PFSK-1 (cell line): ENCODE measurements around the gene DNAH8.

ENCODE experiments used
- FOXP2 ChIP-seq: optimal IDR thresholded peaks from 2 replicates; pipeline ENCODE3; 2011; ENCODE audit warnings: borderline replicate concordance, control low read depth, inconsistent platforms; ENCODE audit not compliant: insufficient read depth; ENCODE audit errors: extremely low read length, extremely low read depth
- POLR2AphosphoS5 ChIP-seq: IDR thresholded peaks from 2 replicates; pipeline ENCODE4 v1.6.1; 2012; ENCODE audit warnings: low read depth, mild to moderate bottlenecking, control low read depth, low read length, moderate library complexity
- SIN3A ChIP-seq: IDR thresholded peaks from 2 replicates; pipeline ENCODE4 v1.6.1; 2012; ENCODE audit warnings: mild to moderate bottlenecking, low read length, moderate library complexity, borderline replicate concordance; ENCODE audit not compliant: insufficient read depth
- TAF1 ChIP-seq: IDR thresholded peaks from 2 replicates; pipeline ENCODE4 v1.6.1; 2012; ENCODE audit warnings: low read length, control low read depth, borderline replicate concordance; ENCODE audit not compliant: insufficient read depth
- TF ChIP-seq, protein P1 (sequence below), 2 experiments: IDR thresholded peaks; 2 replicates each; pipeline versions ENCODE4 v1.6.1 to v1.8.0; 2011 to 2012; ENCODE audit warnings: low read depth in 2 of 2, low read length in 2 of 2, control low read depth in 1 of 2, inconsistent platforms in 1 of 2, mild to moderate bottlenecking in 1 of 2, moderate library complexity in 1 of 2; ENCODE audit not compliant: insufficient read depth in 1 of 2

The DNAH8 gene

GRCh38 chr6:38805127-38805655, 90.1 kb downstream of the DNAH8 start:
- TF ChIP-seq TAF1 (no peak), FOXP2 (no peak), POLR2AphosphoS5 (no peak), SIN3A (no peak)
- TF ChIP-seq, protein P1, sequence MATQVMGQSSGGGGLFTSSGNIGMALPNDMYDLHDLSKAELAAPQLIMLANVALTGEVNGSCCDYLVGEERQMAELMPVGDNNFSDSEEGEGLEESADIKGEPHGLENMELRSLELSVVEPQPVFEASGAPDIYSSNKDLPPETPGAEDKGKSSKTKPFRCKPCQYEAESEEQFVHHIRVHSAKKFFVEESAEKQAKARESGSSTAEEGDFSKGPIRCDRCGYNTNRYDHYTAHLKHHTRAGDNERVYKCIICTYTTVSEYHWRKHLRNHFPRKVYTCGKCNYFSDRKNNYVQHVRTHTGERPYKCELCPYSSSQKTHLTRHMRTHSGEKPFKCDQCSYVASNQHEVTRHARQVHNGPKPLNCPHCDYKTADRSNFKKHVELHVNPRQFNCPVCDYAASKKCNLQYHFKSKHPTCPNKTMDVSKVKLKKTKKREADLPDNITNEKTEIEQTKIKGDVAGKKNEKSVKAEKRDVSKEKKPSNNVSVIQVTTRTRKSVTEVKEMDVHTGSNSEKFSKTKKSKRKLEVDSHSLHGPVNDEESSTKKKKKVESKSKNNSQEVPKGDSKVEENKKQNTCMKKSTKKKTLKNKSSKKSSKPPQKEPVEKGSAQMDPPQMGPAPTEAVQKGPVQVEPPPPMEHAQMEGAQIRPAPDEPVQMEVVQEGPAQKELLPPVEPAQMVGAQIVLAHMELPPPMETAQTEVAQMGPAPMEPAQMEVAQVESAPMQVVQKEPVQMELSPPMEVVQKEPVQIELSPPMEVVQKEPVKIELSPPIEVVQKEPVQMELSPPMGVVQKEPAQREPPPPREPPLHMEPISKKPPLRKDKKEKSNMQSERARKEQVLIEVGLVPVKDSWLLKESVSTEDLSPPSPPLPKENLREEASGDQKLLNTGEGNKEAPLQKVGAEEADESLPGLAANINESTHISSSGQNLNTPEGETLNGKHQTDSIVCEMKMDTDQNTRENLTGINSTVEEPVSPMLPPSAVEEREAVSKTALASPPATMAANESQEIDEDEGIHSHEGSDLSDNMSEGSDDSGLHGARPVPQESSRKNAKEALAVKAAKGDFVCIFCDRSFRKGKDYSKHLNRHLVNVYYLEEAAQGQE (IDR thresholded peaks at IDR 0.05; ENCODE audit: insufficient read depth in 1 of 2, low read depth in 2 of 2, low read length in 2 of 2): no peak

DNA sequence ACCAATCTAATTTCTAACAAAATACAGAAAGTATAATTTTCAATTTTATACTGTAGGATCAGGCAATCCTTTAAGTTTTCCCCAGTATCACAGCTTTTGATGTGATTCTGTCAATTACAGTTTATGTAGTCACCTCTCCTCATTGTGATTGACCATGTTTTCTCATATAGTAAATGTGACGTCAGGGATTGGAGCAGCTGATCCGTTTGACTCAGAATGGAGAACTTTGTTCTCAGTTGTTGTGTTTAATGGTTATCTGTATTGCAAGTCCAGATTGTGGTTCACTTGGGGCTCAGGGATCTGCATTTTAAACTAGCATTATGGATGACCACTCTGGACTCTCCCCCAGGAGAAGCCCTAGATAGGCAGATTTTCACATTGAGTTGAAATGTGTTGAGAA, 90.6 kb downstream of the DNAH8 start:
- no peak for TF ChIP-seq TAF1

GRCh38 chr6:38806271-38806670, 91.2 kb downstream of the DNAH8 start:
- no peak for TF ChIP-seq TAF1
- no peak for TF ChIP-seq SIN3A
- no peak for TF ChIP-seq FOXP2
- TF ChIP-seq, protein P1 (IDR thresholded peaks at IDR 0.05; ENCODE audit: insufficient read depth in 1 of 2, low read depth in 2 of 2, low read length in 2 of 2): no peak
- TF ChIP-seq POLR2AphosphoS5: no peak

DNA sequence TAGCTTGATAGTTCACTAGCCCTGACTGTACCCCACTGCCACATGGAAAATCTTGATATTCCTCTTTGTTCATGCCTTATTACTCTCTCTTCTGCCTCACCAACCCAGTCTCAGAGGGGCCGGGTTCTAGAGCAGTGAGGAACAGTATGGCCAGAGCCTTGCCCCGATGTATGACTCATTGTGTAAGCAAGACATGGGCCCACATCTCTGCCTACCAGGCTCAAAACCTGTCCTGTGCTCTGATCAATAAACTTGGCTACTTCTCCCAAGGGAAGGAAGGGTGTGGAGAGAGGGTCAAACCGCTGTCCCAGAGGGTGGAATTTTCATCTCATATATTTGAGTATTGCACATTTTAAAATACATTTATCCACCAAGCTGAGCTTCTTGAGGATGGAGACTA, 91.7 kb downstream of the DNAH8 start:
- TF ChIP-seq TAF1 (no peak), POLR2AphosphoS5 (no peak), SIN3A (no peak), FOXP2 (no peak)
- TF ChIP-seq, protein P1 (IDR thresholded peaks at IDR 0.05; ENCODE audit: insufficient read depth in 1 of 2, low read depth in 2 of 2, low read length in 2 of 2): no peak

DNA sequence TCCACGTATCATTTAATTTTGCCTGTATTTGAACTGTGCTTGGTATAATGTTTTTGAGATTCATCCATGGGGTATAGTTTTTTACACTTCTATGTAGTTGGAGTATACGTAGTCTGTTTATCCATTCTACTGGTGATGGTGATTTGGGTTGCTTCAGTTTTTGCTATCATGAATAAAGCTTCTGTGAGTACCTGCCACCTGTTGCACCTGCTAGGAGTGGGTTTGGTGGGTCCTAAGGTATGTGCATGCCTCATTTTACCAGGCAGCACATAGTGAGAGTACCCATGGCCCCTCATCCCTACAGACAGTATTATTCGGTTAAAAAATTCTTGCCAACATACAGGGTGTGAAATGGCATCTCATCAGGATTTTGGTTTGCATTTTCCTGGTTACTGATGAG, 92.9 kb downstream of the DNAH8 start:
- TF ChIP-seq SIN3A (no peak), TAF1 (no peak)

GRCh38 chr6:38813041-38813823, 98.1 kb downstream of the DNAH8 start:
- TF ChIP-seq POLR2AphosphoS5 (no peak), FOXP2 (no peak), SIN3A (no peak), TAF1 (no peak)
- TF ChIP-seq, protein P1 (IDR thresholded peaks at IDR 0.05; ENCODE audit: insufficient read depth in 1 of 2, low read depth in 2 of 2, low read length in 2 of 2): no peak
